Colonic mucosa (tissue), 4 donors: ENCODE measurements around the gene PDIA6. TPM values are rescaled to one million over a fixed set of nuclear protein-coding genes. Genes with fewer than 3 reads are reported as not detected.
A peak's percentile ranks its signal among the peaks of the same experiment; 100 is the strongest.
"Not testable (repeated sequence)": the region's sequence is repeated elsewhere in the genome, so short reads cannot be mapped to it uniquely, and the experiment has no call there.

ENCODE experiments used
- DNase-seq: peaks from one replicate; pipeline ENCODE4 v3.0.0-alpha.2; 2020
- H3K27ac ChIP-seq: fragments of 200-600 bp; one replicate; pipeline ENCODE4 v1.8.0; 2021
- H3K27me3 ChIP-seq: fragments of 200-600 bp; one replicate; pipeline ENCODE4 v1.8.0; 2021
- H3K36me3 ChIP-seq: fragments of 200-600 bp; one replicate; pipeline ENCODE4 v1.8.0; 2021
- H3K4me1 ChIP-seq: fragments of 200-600 bp; one replicate; pipeline ENCODE4 v1.8.0; 2021; ENCODE audit warnings: mild to moderate bottlenecking
- H3K4me3 ChIP-seq: fragments of 200-600 bp; one replicate; pipeline ENCODE4 v1.8.0; 2021
- H3K9ac ChIP-seq, 2 donors: one replicate each; pipeline ENCODE4 v1.7.0; 2013; ENCODE audit warnings: control low read depth in 2 of 2, low read depth in 2 of 2, low read length in 2 of 2
- H3K9me3 ChIP-seq: fragments of 200-600 bp; one replicate; pipeline ENCODE4 v1.8.0; 2021
- intact Hi-C: fragments of 100-400 bp; cut with DNase I; formaldehyde crosslinking; loops from one replicate; pipeline ENCODE4 v1.14.1; 2022
- total RNA-seq, 2 donors: library from RNA; stranded (reverse); fragmentation: NEBNext Ultra II Directional in 1 of 2; extraction: Animal tissue kit (Norgen Biotek cat#: 25700) in 1 of 2; gene quantifications; one replicate each; pipeline ENCODE4 v1.2.1, GENCODE V29; 2021
- TF ChIP-seq, protein P1 (sequence below): fragments of 200-600 bp; IDR thresholded peaks from one replicate; pipeline ENCODE4 v1.8.0; 2022; ENCODE audit warnings: antibody characterized with exemption, mild to moderate bottlenecking
- donor health status: healthy.
- donor health status: DM: no; HTN: no; CAD: no.
- donor health status: DM: no; HTN: no; CAD: no.

PDIA6 gene
- total RNA-seq, 2 donors from 2014 or later = 180 to 347 TPM

DNA sequence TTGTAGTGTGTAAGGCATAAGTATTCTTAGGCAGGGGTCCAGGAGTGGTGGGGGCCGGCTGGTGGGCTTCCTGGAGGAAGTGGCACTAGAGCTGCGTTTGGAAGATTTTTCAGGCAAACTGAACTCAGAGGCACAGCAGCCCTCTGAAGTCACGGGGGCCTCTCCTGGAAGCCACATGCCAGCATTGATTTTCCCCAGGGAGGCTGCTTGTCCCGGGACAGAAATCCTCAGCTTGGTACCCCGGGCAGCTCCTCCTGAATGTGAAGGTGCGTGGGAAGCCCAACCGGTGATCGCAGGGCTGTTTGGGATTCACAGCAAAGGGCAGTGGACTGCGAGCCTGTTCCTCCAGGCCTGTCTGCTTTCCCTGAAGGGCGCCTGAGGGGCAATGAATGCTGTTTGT is 1.6 kb upstream of the PDIA6 start:
- Histone ChIP-seq H3K27ac (no peak overlapping the region), H3K9me3 (no peaks in the 10 kb centered on the region), H3K4me3 (no peak overlapping the region), H3K4me1 (peaks cover 4% of the 10 kb centered on the region), H3K27me3 (no peaks in the 10 kb centered on the region), H3K36me3 (no peaks in the 10 kb centered on the region), H3K9ac (no peak overlapping the region)
- TF ChIP-seq, protein P1, sequence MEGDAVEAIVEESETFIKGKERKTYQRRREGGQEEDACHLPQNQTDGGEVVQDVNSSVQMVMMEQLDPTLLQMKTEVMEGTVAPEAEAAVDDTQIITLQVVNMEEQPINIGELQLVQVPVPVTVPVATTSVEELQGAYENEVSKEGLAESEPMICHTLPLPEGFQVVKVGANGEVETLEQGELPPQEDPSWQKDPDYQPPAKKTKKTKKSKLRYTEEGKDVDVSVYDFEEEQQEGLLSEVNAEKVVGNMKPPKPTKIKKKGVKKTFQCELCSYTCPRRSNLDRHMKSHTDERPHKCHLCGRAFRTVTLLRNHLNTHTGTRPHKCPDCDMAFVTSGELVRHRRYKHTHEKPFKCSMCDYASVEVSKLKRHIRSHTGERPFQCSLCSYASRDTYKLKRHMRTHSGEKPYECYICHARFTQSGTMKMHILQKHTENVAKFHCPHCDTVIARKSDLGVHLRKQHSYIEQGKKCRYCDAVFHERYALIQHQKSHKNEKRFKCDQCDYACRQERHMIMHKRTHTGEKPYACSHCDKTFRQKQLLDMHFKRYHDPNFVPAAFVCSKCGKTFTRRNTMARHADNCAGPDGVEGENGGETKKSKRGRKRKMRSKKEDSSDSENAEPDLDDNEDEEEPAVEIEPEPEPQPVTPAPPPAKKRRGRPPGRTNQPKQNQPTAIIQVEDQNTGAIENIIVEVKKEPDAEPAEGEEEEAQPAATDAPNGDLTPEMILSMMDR = no peak
- intact Hi-C loops = no loop called here
- DNase-seq = no peak

DNA sequence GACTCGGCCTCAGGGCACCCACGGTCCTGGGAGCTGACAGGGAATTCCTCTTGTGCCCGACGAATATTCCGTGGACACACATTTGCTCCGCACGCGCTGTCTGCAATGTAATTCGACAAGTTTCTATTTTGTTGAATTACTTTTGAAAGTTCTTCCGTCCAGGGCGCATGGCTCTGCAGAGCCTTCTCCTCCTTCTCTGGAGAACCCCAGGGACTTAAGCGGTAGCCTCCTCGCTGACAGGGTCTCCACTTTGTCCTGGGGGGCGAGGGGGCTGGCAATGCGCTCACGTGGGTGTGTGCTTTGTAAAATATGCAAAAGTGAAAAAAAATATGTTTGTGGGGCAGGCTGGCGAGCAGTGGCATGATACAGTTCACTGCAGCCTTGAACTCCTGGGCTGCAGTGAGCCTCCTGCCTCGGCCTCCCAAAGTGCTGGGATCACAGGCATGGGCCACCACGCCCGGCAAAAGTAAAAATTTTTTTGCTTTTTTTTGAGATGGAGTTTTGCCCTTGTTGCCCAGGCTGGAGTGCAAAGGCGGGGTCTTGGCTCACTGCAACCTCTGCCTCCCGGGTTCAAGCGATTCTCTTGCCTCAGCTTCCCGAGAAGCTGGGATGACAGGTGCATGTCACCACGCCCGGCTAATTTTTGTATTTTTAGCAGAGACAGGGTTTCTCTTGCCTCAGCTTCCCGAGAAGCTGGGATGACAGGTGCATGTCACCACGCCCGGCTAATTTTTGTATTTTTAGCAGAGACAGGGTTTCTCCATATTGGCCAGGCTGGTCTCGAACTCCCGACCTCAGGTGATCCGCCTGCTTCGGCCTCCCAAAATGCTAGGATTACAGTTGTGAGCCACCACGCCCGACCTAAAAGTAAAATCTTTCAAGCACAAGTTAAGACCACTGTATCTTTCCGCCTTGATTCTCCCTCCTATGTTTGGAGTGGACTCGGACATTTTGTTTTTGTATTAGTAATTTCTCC is 866 bp upstream of the PDIA6 start:
- DNase-seq, H3K27me3 ChIP-seq, H3K4me1 ChIP-seq, intact Hi-C loops, H3K9me3 ChIP-seq, H3K36me3 ChIP-seq: not testable (repeated sequence)
- Histone ChIP-seq H3K9ac (peak overlapping the region; percentile 28 to 82), H3K4me3 (peak overlapping the region; percentile 55), H3K27ac (peak overlapping the region; percentile 87)

DNA sequence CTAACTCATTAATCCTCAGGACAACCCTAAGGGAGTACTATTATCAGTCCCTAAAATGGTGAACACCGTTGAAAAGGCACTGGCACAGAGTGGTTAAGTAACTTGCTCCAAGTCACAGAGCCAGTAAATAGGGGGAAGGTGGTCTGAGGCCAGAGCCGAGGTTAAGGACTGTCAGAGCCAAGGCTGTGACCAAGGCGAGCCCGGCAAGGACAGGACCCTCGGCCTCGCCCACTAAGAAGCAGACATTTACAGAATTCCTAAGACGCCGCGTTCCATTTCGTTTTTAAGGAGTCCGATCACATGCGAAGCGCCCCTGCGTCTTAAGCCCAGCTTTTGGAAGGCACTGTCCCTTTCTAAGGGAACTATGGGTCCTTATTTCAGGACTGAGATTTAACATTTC is 1.1 kb downstream of the PDIA6 start:
- H3K36me3 ChIP-seq = no peaks in the 10 kb centered on the region
- peak overlapping the region; percentile 87 for H3K27ac ChIP-seq
- H3K4me3 ChIP-seq = peak overlapping the region; percentile 55
- H3K9me3 ChIP-seq = no peaks in the 10 kb centered on the region
- H3K4me1 ChIP-seq = peaks cover 4% of the 10 kb centered on the region
- intact Hi-C loops = no loop called here
- H3K27me3 ChIP-seq = no peaks in the 10 kb centered on the region
- TF ChIP-seq, protein P1 = no peak
- peak overlapping the region; percentile 74 to 87 for H3K9ac ChIP-seq
- DNase-seq = no peak

DNA sequence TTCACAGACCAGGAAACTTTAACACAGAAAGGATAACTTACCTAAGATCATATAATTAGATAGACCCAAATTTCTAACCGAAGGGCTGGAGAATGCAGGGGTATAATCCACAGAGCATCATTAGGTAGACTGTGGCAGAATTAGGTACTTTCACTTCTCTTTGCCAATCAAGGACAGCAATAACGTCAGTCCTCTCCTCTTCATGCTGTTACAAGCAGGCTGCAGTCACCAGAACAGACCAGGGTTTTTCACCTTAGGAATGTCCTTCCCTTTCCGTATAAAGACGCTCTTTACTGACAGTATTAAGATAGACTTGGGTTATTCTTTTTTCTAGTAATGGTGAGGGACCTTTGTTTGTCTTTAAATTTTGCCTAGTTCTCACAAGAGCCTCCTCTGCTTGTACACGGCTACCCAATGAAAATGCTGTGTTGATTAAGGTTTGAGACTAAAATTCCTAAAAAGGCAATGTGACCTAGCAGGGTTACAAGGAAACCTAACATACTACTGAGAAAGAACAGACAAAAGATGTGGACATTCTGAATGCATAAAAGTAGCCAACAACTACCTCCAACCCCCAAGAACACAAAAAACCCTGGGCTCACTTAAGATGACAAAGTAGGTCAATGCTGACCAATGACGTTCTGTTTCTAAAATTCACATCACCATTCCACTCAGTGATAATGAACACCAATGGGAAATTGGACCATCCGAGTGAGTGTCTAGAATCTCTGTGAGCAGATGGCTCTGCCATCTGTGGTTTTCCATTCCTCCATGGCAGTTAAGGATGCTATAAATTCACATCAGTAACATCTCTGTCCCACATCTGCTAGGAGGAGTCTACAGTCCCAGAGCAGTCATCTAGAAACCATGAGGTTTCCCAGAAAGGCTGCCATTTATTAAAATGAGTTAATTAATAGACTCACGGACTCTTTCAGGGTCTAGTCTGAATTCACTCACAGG is 2.1 kb downstream of the PDIA6 start:
- H3K4me1 ChIP-seq = peaks cover 4% of the 10 kb centered on the region
- TF ChIP-seq, protein P1 = no peak
- H3K36me3 ChIP-seq = no peaks in the 10 kb centered on the region
- DNase-seq = no peak
- no peak overlapping the region for H3K27ac ChIP-seq
- no peaks in the 10 kb centered on the region for H3K27me3 ChIP-seq
- intact Hi-C loops = no loop called here
- peak overlapping the region; percentile 55 for H3K4me3 ChIP-seq
- no peaks in the 10 kb centered on the region for H3K9me3 ChIP-seq
- peak overlapping the region; percentile 9 to 24 for H3K9ac ChIP-seq

DNA sequence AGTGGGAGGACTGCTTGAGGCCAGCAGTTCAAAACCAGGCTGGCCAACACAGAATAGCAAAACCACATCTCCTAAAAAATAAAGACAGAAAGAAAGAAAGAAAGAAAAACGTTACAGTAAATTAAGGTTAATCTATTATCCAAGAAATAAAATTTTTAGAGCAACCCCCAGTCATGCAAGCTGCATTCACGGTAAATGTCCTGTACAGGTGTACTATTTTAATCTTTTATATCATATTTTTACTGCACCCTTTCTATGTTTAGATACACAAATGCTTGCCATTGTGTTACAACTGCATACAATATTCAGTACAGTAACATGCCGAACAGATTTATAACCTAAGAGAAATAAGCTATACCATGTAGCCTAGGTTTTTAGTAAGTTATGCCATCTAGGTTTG is 6.0 kb downstream of the PDIA6 start:
- Histone ChIP-seq H3K36me3 (no peaks in the 10 kb centered on the region), H3K27ac (no peak overlapping the region), H3K9me3 (no peaks in the 10 kb centered on the region), H3K4me3 (no peak overlapping the region), H3K27me3 (no peaks in the 10 kb centered on the region), H3K4me1 (peaks cover 4% of the 10 kb centered on the region), H3K9ac (no peak overlapping the region)
- no peak for DNase-seq
- TF ChIP-seq, protein P1 = no peak
- intact Hi-C loops = no loop called here

DNA sequence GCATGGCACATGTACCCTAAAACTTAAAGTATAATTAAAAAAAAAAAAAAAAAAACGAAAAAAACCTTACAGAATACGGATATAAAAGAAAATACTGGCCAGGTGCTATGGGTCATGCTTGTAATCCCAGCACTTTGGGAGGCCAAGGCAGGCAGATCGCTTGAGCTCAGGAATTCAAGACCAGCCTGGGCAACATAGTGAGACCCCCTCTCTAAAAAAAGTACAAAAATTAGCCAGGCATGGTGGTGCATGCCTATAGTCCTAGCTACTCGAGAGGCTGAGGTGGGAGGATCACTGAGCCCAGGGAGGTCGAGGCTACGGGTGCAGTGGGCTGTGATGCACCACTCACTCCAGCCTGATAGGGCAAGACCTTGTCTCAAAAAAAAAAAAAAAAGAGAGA is 6.6 kb downstream of the PDIA6 start:
- H3K9me3 ChIP-seq, H3K4me3 ChIP-seq, intact Hi-C loops, H3K9ac ChIP-seq, DNase-seq, H3K36me3 ChIP-seq, H3K4me1 ChIP-seq, H3K27ac ChIP-seq, H3K27me3 ChIP-seq: not testable (repeated sequence)
